Stimulated activated CD8-positive, alpha-beta memory T cell treated with anti-CD3 and anti-CD28 coated beads, Interleukin-4, amount 100 ng/mL, for 48 hours (primary cell): ENCODE data around the gene BCS1L.
"Not testable (repeated sequence)": the region's sequence is repeated elsewhere in the genome, so short reads cannot be mapped to it uniquely, and the experiment has no call there.

Source experiments
- DNase-seq: peaks from one replicate; pipeline ENCODE4 v3.0.0-alpha.2; 2020

BCS1L gene

GRCh38 chr2:218662377-218662776 is 2.9 kb downstream of the BCS1L start:
- no peak for DNase-seq

- DNase-seq = no peak
Observed at GRCh38 chr2:218662827-218663226, 3.3 kb downstream of the BCS1L start.

DNA sequence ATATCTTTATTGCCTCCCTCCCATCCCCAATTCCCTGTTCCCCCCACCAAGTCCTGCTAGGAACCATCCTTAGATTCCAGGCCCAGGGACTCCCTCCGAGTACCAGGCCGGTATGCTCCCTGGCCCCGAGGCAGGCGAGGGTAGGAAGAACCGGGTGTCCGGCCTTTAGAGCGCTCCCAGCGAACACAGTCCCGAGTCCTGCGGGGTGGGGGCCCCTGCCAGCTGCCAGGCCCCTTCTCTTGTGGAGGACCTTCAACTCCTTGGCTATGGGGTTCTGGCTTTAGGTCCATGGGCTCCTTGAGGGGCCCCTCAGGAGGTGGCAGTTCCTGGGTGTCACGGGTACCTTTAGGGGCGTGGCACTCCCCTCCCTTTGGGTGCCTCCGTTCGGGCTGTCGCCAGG is 4.4 kb downstream of the BCS1L start:
- DNase-seq = no peak

DNA sequence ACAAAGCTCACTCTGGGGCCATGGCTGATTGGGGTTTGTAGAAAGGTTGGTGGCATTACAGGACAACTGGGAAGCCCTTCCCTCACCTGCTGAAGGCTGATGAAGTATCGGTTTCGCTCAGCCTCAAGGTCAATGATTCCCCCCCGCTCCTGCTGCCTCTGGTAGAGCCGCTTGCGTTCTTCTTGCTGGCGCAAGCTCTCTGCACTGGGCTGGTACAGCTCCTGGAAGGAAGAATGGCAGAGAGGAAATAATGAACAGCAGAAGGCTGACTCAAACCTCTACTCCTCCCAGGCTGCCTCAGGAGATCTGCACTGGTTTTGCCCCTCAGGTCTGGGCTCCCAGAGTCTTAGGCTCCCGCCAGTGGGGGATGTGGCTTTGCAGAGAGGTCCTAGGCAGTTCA is 5.2 kb downstream of the BCS1L start:
- no peak for DNase-seq

DNA sequence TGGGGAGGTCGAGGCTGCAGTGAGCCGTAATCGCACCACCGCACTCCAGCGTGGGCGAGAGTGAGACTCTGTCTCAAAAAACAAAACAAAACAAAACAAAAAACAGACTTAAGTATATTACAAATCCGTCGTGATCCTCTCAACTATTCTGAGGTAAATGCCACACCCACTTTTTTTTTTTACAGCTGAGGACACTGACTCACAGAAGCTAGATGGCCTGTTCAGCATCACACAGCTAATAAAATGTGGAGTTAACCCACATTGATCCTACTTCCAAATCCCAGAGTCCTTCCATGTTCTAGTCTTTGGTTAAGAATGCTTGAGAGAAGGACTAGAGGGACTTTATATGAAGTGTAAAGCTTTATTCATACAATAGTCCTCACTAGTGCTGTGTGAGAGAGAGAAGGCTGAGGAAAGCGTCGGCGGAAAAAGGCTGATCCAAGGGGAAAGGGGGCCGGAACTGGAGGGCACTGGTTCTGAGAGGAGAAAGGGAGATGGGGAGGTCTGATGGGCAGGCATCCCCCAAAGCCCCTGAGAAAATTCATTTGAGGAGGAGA is 11.7 kb downstream of the BCS1L start:
- no peak for DNase-seq

DNA sequence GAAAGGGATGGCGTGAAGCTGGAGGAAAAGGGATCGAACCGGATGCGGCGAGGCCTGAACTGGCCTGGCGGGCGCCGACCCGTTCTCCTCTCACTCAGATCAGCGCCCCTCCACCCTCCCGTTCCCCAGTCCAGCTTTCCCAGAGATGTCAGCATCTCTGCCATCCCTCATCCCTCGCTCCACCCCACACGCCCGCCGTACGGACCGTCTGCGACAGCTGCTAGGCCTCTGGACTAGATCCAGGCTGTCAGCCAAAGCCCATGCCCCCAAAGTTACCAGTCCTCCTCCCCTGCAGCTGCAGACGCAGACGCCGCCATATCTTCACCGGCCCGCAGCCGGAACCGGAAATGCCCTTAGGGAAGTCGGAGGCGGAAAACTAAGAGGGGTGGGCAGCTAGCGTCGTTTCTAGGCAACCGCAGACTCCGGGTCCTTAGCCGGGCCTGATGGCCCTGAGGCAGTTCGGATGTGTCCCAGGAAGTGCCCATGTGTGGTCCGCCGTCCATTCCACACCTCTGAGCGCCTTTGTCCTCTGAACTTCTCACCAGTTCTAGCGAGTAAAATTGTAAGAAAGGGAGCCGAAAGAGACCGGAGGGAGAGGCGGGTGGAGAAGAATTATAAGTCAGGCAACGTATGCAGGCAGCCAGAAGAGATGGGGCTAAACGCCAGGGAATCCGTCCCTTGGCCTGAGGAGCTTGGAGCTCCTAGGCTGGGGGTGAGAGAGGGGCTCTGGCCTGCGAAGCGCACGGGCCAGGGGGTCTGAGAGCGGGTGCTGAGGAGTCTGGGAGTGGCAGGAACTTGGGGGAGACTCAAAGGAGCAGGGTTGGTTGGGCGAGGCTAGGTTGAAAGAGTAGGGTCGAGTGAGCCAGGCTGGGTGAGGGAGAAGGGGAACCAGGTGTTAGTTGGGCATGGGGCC is 12.4 kb downstream of the BCS1L start, which contains the start of the genes RNF25 and STK36:
Gene RNF25 (minus strand): TSS at position 349 of the 913 bp plus-strand sequence. CDS start 32 bp downstream, at position 317.
Gene STK36 (plus strand): TSS at position 433 of the 913 bp plus-strand sequence. CDS start 744 bp downstream, outside the sequence.
- peak; percentile 87 for DNase-seq

GRCh38 chr2:218679119-218679518 is 19.6 kb downstream of the BCS1L start:
- no peak for DNase-seq

- no peak for DNase-seq
Observed at GRCh38 chr2:218680061-218680460, 20.6 kb downstream of the BCS1L start.

DNA sequence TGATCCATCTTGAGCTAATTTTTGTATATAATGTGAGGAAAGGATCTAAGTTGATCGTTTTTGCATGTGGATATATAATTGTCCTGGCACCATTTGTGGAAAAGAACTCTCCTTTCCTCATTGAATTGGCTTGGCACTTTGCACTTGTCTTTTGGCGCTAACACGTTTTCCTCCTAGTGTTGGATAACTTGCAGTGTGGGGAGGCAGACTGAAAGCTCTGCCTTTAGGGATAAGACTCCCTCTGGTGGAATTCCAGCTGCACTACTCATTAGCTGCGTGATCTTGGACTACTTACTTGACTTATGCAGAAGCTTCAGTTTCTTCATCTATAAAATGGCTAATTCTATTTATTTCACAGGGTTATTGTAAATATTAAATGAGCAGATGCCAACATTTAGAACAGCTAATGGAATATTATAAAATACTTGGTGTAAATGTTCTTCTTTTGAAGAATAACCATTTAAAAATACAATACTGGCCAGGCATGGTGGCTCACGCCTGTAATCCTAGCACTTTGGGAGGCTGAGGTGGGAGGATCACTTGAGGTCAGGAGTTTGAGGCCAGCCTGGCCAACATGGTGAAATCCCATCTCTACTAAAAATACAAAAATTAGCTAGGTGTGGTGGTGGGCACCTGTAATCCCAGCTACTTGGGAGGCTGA is 28.0 kb downstream of the BCS1L start:
- DNase-seq = not testable (repeated sequence)

- no peak for DNase-seq
Observed at GRCh38 chr2:218691234-218691633, 31.8 kb downstream of the BCS1L start.

- DNase-seq = no peak
Observed at GRCh38 chr2:218694405-218695145, 35.1 kb downstream of the BCS1L start.

DNA sequence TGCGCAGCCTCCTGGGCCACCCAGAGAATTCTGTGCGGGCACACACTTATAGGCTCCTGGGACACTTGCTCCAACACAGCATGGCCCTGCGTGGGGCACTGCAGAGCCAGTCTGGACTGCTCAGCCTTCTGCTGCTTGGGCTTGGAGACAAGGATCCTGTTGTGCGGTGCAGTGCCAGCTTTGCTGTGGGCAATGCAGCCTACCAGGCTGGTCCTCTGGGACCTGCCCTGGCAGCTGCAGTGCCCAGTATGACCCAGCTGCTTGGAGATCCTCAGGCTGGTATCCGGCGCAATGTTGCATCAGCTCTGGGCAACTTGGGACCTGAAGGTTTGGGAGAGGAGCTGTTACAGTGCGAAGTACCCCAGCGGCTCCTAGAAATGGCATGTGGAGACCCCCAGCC is 39.4 kb downstream of the BCS1L start:
- no peak for DNase-seq

- DNase-seq = no peak
Observed at GRCh38 chr2:218701806-218702205, 42.3 kb downstream of the BCS1L start.

GRCh38 chr2:218703341-218703740 is 43.9 kb downstream of the BCS1L start:
- DNase-seq = no peak

- no peak for DNase-seq
Observed at GRCh38 chr2:218708086-218708485, 48.6 kb downstream of the BCS1L start.

DNA sequence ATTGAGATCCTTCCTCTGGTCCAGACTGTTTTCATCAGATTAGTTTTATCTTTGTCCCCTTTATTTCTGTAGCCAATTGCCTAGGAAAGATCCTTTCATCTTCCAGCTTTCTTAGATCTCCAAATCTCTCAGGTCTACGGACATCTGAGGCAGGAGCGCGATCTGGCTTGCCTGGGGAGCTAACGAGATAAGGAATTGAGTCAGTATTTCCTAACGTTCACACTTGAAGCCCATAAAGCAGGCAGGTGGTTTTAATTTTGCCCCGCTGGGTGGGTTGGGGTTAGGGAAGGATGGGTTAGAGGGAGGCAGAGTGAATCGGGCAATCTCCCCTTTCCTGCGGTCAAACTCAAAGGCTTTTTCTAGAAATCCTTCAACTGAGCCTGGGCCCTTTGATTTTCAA is 50.4 kb downstream of the BCS1L start:
- DNase-seq = no peak

DNA sequence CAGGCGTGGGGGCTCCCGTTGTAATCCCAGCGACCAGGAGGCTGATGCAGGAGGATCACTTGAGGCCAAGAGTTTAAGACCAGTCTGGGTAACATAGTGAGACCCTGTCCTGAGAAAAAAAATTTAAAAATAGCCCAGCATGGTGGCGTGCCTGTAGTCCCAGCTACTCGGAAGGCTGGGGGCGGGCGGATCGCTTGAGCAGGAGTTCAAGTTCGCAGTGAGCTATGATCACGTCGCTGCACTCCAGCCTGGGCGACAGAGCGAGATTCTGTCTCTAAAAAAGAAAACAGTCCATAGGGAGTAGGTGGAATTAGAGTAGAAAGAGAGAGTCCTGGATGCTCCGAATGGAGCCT is 50.8 kb downstream of the BCS1L start:
- DNase-seq = no peak

DNA sequence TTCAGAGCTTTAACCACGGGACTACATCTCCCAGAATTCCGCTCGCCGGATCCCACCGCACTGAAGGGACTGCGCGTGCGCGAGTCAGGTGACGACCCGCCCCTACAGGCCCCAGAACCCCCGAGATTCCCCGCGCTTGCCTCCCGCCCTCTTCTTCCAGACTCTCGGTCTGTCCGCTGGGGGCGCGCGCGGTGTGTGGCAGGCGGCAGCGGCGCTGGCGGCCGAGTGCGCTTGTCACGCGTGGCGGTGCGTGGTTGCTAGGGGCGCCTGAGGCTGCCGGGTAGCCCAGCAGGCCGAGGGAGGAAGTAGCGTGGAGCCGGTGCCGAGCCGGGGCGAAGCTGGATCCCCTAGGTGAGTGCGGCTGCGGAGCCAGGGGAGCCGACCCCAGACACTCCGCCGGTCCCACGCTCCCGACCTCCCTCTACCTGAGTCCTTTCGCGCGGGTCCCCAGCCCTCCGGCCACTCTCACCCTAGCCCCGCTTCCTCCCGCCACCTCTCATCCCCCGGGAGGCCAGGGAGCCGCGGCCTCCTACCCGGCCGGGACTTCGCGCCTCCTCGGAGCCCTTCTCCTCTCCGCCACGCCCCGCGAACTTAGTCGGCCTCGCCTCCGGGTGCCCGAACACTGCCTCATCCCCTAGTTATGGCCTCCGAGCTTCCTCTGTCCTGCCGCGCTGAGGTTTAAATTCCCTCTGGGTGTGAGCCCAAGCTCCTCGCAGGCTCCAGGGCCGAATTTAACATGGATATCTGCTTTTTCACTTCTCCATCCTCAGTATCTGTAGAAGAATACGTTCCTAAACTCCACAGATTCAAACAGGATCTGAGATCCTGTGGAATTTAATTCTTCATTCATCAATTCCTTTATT is 51.4 kb downstream of the BCS1L start, which contains the start of gene TTLL4:
Gene TTLL4 (plus strand): TSS at position 149 of the 863 bp plus-strand sequence. CDS start 26,842 bp downstream, outside the sequence.
- peak; percentile 98 for DNase-seq

DNA sequence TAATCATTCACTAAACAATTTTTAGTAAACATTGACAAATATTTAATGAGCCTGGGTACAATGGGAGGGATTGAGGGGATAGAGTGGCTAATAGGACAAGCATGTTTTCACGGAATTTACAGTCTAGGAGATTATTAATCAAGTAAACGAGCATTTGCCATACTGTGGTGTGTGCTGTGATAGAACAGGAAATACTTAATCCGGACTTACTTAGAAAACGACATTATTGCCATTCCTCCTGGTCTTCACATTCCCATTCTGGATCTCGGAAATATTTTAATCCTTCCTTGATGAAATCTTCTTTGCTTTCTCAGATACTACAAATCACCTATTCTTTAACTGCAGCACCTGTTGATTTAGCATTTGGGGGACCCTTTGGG is 52.1 kb downstream of the BCS1L start:
- no peak for DNase-seq
